G401 (cell line): ENCODE measurements around the gene OGDH. TPM values are rescaled to one million over a fixed set of nuclear protein-coding genes. Genes with fewer than 3 reads are reported as not detected.

Experiments used
- DNase-seq: peaks from one replicate; pipeline ENCODE4 v3.0.0-alpha.2; 2015; ENCODE audit warnings: low spot score
- in situ Hi-C: cut with HindIII; loops from 2 replicates; pipeline ENCODE4 v1.10.0; 2016; ENCODE audit warnings: low sequenced_read_pairs, mixed read lengths
- total RNA-seq: library from RNA; depleted of rRNA; stranded (reverse); fragments of >200 nt; shearing (Covaris generic); gene quantifications from 2 replicates; pipeline ENCODE4 v1.2.3, GENCODE V29; 2014

Gene OGDH
- total RNA-seq, 1 experiment from 2014 or later: 78.8 TPM

- peak; percentile 29 for DNase-seq
- in situ Hi-C loops: no loop called here
Measured at GRCh38 chr7:44650772-44651171, 44.3 kb downstream of the OGDH start.

GRCh38 chr7:44652535-44652934 lies 46.1 kb downstream of the OGDH start:
- in situ Hi-C loops: no loop called here
- DNase-seq: no peak

- DNase-seq: no peak
- in situ Hi-C loops: no loop called here
Measured at GRCh38 chr7:44654255-44654796, 47.9 kb downstream of the OGDH start.

- no peak for DNase-seq
Measured at GRCh38 chr7:44655341-44655740, 48.9 kb downstream of the OGDH start.

GRCh38 chr7:44658979-44659378 lies 52.6 kb downstream of the OGDH start:
- in situ Hi-C loops: no loop called here
- DNase-seq: no peak

More at GRCh38 chr7:44655341-44655740, 48.9 kb downstream of the OGDH start:
- in situ Hi-C loops: no loop called here

GRCh38 chr7:44661233-44661632 lies 54.8 kb downstream of the OGDH start:
- no peak for DNase-seq
- in situ Hi-C loops: no loop called here

GRCh38 chr7:44664780-44665461 lies 58.5 kb downstream of the OGDH start:
- in situ Hi-C loops: no loop called here
- no peak for DNase-seq

GRCh38 chr7:44665531-44666213 lies 59.2 kb downstream of the OGDH start:
- DNase-seq: no peak
- in situ Hi-C loops: no loop called here

GRCh38 chr7:44666566-44666965 lies 60.1 kb downstream of the OGDH start:
- in situ Hi-C loops: no loop called here

GRCh38 chr7:44667190-44667589 lies 60.8 kb downstream of the OGDH start:
- in situ Hi-C loops: no loop called here
- no peak for DNase-seq

More at GRCh38 chr7:44666566-44666965, 60.1 kb downstream of the OGDH start:
- no peak for DNase-seq

- no peak for DNase-seq
- in situ Hi-C loops: no loop called here
Measured at GRCh38 chr7:44671069-44671468, 64.6 kb downstream of the OGDH start.

- DNase-seq: no peak
- in situ Hi-C loops: no loop called here
Measured at GRCh38 chr7:44673324-44673723, 66.9 kb downstream of the OGDH start.

GRCh38 chr7:44673771-44674170 lies 67.3 kb downstream of the OGDH start:
- in situ Hi-C loops: no loop called here
- no peak for DNase-seq

- no peak for DNase-seq
- in situ Hi-C loops: no loop called here
Measured at GRCh38 chr7:44674381-44674780, 68.0 kb downstream of the OGDH start.

- in situ Hi-C loops: no loop called here
Measured at GRCh38 chr7:44676776-44677175, 70.3 kb downstream of the OGDH start.

GRCh38 chr7:44678101-44678470 lies 71.7 kb downstream of the OGDH start:
- no peak for DNase-seq
- in situ Hi-C loops: no loop called here

More at GRCh38 chr7:44676776-44677175, 70.3 kb downstream of the OGDH start:
- DNase-seq: no peak

- in situ Hi-C loops: no loop called here
- DNase-seq: peak; percentile 69
Measured at GRCh38 chr7:44678471-44679179, 72.2 kb downstream of the OGDH start.

- DNase-seq: no peak
- in situ Hi-C loops: no loop called here
Measured at GRCh38 chr7:44681645-44682044, 75.2 kb downstream of the OGDH start.

- in situ Hi-C loops: no loop called here
- no peak for DNase-seq
Measured at GRCh38 chr7:44685723-44686122, 79.3 kb downstream of the OGDH start.

- in situ Hi-C loops: no loop called here
- no peak for DNase-seq
Measured at GRCh38 chr7:44689427-44689826, 83.0 kb downstream of the OGDH start.
